ENCODE measurements around the gene B3GNT9.

B3GNT9 gene

GRCh38 chr16:67169642-67170167 is 18.9 kb upstream of the B3GNT9 start:
- DNase-seq (ENCODE audit: extremely low read depth in 1 of 2, low read depth in 1 of 2), result no peak

GRCh38 chr16:67169011-67169451 is 18.2 kb upstream of the B3GNT9 start:
- DNase-seq (ENCODE audit: extremely low read depth in 1 of 2, low read depth in 1 of 2), result no peak

GRCh38 chr16:67167588-67167987 is 16.8 kb upstream of the B3GNT9 start:
- no peak for DNase-seq (ENCODE audit: extremely low read depth in 1 of 2, low read depth in 1 of 2)

GRCh38 chr16:67166598-67167168 is 15.9 kb upstream of the B3GNT9 start:
- no peak for DNase-seq (ENCODE audit: extremely low read depth in 1 of 2, low read depth in 1 of 2)

GRCh38 chr16:67166110-67166547 is 15.3 kb upstream of the B3GNT9 start:
- no peak for DNase-seq (ENCODE audit: extremely low read depth in 1 of 2, low read depth in 1 of 2)

- DNase-seq (ENCODE audit: extremely low read depth in 1 of 2, low read depth in 1 of 2), result no peak
These were observed 14.6 kb upstream of the B3GNT9 start for GRCh38 chr16:67165121-67166078.

GRCh38 chr16:67164599-67165061 is 13.8 kb upstream of the B3GNT9 start, which contains the start of gene HSF4:
HSF4 (plus strand) TSS chr16:67164745; CDS start chr16:67164812, 67 bp downstream.
- no peak for DNase-seq (ENCODE audit: extremely low read depth in 1 of 2, low read depth in 1 of 2)

GRCh38 chr16:67163999-67164558 is 13.3 kb upstream of the B3GNT9 start:
- no peak for DNase-seq (ENCODE audit: extremely low read depth in 1 of 2, low read depth in 1 of 2)

- DNase-seq (ENCODE audit: extremely low read depth in 1 of 2, low read depth in 1 of 2), result no peak
These were observed 12.6 kb upstream of the B3GNT9 start for GRCh38 chr16:67163164-67163998.

GRCh38 chr16:67162506-67163163 is 11.8 kb upstream of the B3GNT9 start:
- no peak for DNase-seq (ENCODE audit: extremely low read depth in 1 of 2, low read depth in 1 of 2)

GRCh38 chr16:67161595-67162058 is 10.8 kb upstream of the B3GNT9 start:
- no peak for DNase-seq (ENCODE audit: extremely low read depth in 1 of 2, low read depth in 1 of 2)

- peak; percentile 61 to 83 for DNase-seq (ENCODE audit: extremely low read depth in 1 of 2, low read depth in 1 of 2)
These were observed 8.1 kb upstream of the B3GNT9 start for GRCh38 chr16:67158637-67159600.

GRCh38 chr16:67157892-67158635 is 7.3 kb upstream of the B3GNT9 start:
- DNase-seq (ENCODE audit: extremely low read depth in 1 of 2, low read depth in 1 of 2), result no peak

GRCh38 chr16:67157106-67157748 is 6.4 kb upstream of the B3GNT9 start:
- DNase-seq (ENCODE audit: extremely low read depth in 1 of 2, low read depth in 1 of 2), result no peak

- DNase-seq (ENCODE audit: extremely low read depth in 1 of 2, low read depth in 1 of 2), result no peak
These were observed 5.5 kb upstream of the B3GNT9 start for GRCh38 chr16:67156143-67156844.

- DNase-seq (ENCODE audit: extremely low read depth in 1 of 2, low read depth in 1 of 2), result peak; percentile 58 to 61
These were observed 4.7 kb upstream of the B3GNT9 start for GRCh38 chr16:67155295-67156142.
